SU-DHL-6 (cell line): ENCODE measurements around the gene ASB16.

ENCODE experiments used
- CTCF ChIP-seq: fragments of 200-600 bp; sonication (generic); IDR thresholded peaks from one replicate; pipeline ENCODE4 v1.5.1; 2017; ENCODE audit warnings: antibody characterized with exemption, mild to moderate bottlenecking, low read length, moderate library complexity; ENCODE audit not compliant: insufficient read depth, poor library complexity, severe bottlenecking
- EZH2phosphoT487 ChIP-seq: fragments of 200-600 bp; sonication (generic), shearing (Covaris generic); conservative IDR thresholded peaks from 2 replicates; pipeline ENCODE4 v1.6.1; 2018; ENCODE audit warnings: mild to moderate bottlenecking, antibody characterized with exemption, low read length, moderate library complexity, mixed read lengths

- TF ChIP-seq CTCF (no peak), EZH2phosphoT487 (no peak)
Observed at GRCh38 chr17:44219616-44220212, 49.2 kb downstream of the ASB16 start, which contains the start of gene UBTF.
